Lower leg skin (tissue), 4 donors: ENCODE results near the gene ISCA2. TPM values are rescaled to one million over a fixed set of nuclear protein-coding genes. Genes with fewer than 3 reads are reported as not detected.

ENCODE experiments used
- DNase-seq, 2 donors: peaks; one replicate each; pipeline ENCODE4 v3.0.0-alpha.2; 2019; ENCODE audit warnings: low spot score in 2 of 2
- H3K4me3 ChIP-seq: fragments of 200-600 bp; sonication (generic); 2 replicates; pipeline ENCODE4 v1.5.1; 2017; ENCODE audit warnings: mild to moderate bottlenecking, low read depth; ENCODE audit not compliant: poor library complexity, severe bottlenecking
- POLR2A ChIP-seq, 2 donors: fragments of 450-650 bp; IDR thresholded peaks; one replicate each; pipeline ENCODE4 v1.6.1; 2016 to 2017; ENCODE audit warnings: antibody characterized with exemption in 2 of 2, mild to moderate bottlenecking in 1 of 2, moderate library complexity in 1 of 2
- WGBS, 2 donors: methylation state at CpG; one replicate each; pipeline ENCODE4 v1.1.5; 2018; 5-methylcytosine and 5-hydroxymethylcytosine counted together
- intact Hi-C: fragments of 100-400 bp; cut with DNase I; formaldehyde crosslinking; loops from one replicate; pipeline ENCODE4 v1.15.0; 2023; ENCODE audit warnings: low total_unique reads
- total RNA-seq, 4 donors: library from RNA; depleted of rRNA; stranded (reverse); fragments of >200 nt; gene quantifications; one replicate each; pipeline ENCODE4 v1.1.0, GENCODE V29; 2016
- TF ChIP-seq, protein P1 (sequence below), 3 donors: fragments of 450-650 bp; IDR thresholded peaks; one replicate each; pipeline ENCODE4 v1.5.1; 2016; ENCODE audit warnings: antibody characterized with exemption in 3 of 3, mild to moderate bottlenecking in 3 of 3, moderate library complexity in 2 of 3

Gene ISCA2
- total RNA-seq, 4 donors from 2014 or later: 4.1 to 14.4 (median 12.4) TPM

DNA sequence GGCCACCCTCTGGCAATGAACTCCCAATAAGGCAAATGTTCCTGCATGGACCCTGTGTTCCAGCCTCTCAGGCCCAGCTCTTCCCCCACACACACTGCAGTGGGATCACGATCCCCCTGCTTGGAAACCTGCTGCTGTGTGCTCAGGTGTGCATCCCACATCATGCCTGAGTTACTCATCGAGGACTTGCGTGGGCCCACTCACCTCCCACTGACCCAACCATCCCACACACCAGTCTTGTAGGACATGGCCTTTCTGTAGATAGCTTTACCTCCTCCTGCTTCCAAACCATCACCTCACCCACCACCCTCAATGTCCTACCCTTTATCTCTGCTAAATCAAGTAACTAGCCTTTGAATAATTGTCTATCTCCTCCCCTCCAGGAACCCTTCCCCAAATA lies 25.1 kb upstream of the ISCA2 start:
- no peak for DNase-seq
- WGBS, 2 donors: 84 to 100% methylated on average over 3 of the region's 3 CpGs
- H3K4me3 ChIP-seq: no peak overlapping the region
- intact Hi-C loops: no loop called here
- no peak for TF ChIP-seq POLR2A (IDR thresholded peaks at IDR 0.05)
- TF ChIP-seq, protein P1, sequence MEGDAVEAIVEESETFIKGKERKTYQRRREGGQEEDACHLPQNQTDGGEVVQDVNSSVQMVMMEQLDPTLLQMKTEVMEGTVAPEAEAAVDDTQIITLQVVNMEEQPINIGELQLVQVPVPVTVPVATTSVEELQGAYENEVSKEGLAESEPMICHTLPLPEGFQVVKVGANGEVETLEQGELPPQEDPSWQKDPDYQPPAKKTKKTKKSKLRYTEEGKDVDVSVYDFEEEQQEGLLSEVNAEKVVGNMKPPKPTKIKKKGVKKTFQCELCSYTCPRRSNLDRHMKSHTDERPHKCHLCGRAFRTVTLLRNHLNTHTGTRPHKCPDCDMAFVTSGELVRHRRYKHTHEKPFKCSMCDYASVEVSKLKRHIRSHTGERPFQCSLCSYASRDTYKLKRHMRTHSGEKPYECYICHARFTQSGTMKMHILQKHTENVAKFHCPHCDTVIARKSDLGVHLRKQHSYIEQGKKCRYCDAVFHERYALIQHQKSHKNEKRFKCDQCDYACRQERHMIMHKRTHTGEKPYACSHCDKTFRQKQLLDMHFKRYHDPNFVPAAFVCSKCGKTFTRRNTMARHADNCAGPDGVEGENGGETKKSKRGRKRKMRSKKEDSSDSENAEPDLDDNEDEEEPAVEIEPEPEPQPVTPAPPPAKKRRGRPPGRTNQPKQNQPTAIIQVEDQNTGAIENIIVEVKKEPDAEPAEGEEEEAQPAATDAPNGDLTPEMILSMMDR (IDR thresholded peaks at IDR 0.05): no peak

- no peak for DNase-seq
- no peak overlapping the region for H3K4me3 ChIP-seq
- TF ChIP-seq, protein P1 (IDR thresholded peaks at IDR 0.05): no peak
- TF ChIP-seq POLR2A (IDR thresholded peaks at IDR 0.05): no peak
- WGBS, 2 donors: 39 to 44% methylated on average over 7 of the region's 7 CpGs
- intact Hi-C loops: no loop called here
Measured at GRCh38 chr14:74469548-74470518, 23.7 kb upstream of the ISCA2 start.

DNA sequence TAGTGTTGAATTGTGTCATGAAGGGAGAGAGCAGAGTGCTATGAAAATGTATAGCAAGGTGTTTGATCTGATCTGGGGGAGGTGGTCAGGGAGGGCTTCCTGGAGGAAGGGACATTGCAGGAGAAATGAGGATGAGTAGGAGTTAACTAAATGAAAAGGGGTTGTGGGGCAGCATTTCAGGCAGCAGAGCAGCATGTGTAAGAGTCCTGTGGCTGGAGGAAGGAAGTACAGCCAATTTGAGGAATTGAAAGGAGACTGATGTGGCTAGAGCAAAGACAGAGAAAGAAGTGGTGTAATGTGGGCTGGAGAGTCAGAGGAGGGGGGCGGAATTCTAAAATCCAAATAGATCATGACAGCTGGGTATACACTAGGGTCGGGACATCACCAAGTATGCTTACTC lies 21.0 kb upstream of the ISCA2 start:
- WGBS, 2 donors: 89 to 92% methylated on average over 2 of the region's 2 CpGs
- no peak for DNase-seq
- TF ChIP-seq, protein P1 (IDR thresholded peaks at IDR 0.05): no peak
- TF ChIP-seq POLR2A (IDR thresholded peaks at IDR 0.05): no peak
- H3K4me3 ChIP-seq: no peak overlapping the region
- intact Hi-C loops: no loop called here

DNA sequence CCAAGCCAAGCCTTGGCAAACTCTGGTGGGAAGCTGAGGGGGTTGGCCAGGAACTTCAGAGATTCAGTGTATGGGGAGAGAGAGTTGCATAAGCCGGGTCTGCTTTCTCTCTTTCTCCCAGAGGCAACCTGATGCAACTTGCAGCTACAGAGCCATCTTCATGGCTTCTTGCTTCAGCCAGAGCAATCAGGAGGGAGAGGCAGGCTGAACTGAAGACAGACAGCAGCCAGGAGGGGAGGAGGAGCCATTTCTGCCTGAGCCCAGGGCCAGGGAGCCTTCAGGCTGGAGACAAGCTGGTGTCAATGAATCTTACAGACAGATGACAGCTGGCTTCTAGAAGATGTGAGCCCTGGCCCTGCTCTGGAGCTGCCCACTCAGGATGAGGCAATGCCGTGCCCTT lies 19.2 kb upstream of the ISCA2 start:
- intact Hi-C loops: no loop called here
- DNase-seq: no peak
- H3K4me3 ChIP-seq: no peak overlapping the region
- no peak for TF ChIP-seq POLR2A (IDR thresholded peaks at IDR 0.05)
- 47 to 62% methylated on average over 2 of the region's 2 CpGs for WGBS, 2 donors

DNA sequence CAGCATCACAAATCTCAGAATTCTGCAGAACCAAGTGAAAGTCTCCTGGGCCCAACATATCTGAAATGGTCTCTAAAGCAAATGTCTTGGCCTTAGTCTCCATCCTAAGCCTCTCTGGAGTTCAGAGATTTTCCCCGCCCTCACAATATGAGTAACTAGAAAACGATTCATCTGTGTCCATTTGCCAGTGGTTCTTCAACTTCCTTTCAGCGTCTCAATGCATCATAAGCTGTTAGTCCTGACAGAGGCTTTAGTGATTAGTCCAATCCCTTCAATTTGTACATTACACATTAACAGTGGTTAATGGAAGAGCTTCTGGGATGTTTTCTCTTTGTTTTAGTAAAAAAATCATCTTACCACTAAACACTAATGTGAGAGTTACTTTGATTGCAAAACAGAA lies 17.9 kb upstream of the ISCA2 start:
- H3K4me3 ChIP-seq: no peak overlapping the region
- DNase-seq: no peak
- TF ChIP-seq, protein P1 (IDR thresholded peaks at IDR 0.05): no peak
- no peak for TF ChIP-seq POLR2A (IDR thresholded peaks at IDR 0.05)
- intact Hi-C loops: no loop called here
- 47 to 54% methylated on average over 3 of the region's 3 CpGs for WGBS, 2 donors

DNA sequence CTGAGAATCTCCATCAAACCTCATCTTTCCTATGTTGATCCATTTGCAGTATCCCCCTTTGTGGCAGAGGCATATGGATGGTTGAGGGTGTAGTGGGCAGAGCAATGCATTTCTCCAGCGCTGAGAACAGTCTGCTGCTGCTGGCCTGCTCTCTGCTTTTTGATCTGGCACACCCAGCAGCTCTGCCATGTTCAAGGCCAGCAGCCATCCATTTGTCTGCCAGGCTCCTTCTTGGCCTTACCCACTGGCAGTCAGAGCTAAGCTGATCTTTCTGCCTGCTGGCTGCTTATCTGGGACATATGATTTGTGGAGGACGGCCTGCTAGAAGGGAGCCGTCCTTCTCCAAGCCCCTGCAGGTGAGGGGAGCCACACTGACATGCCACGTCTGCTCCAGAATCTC lies 17.5 kb upstream of the ISCA2 start:
- TF ChIP-seq POLR2A (IDR thresholded peaks at IDR 0.05): no peak
- TF ChIP-seq, protein P1 (IDR thresholded peaks at IDR 0.05): no peak
- H3K4me3 ChIP-seq: no peak overlapping the region
- WGBS, 2 donors: 61 to 80% methylated on average over 4 of the region's 4 CpGs
- no peak for DNase-seq
- intact Hi-C loops: no loop called here
